H1 (cell line): ENCODE results near the gene CCAR1.
"Not testable (repeated sequence)": the region's sequence is repeated elsewhere in the genome, so short reads cannot be mapped to it uniquely, and the experiment has no call there.

Source experiments
- BACH1 ChIP-seq: IDR thresholded peaks from 2 replicates; pipeline ENCODE4 v1.6.1; 2012; ENCODE audit warnings: low read length, improper control_type of control experiment
- BRCA1 ChIP-seq: IDR thresholded peaks from 2 replicates; pipeline ENCODE4 v1.6.1; 2012; ENCODE audit warnings: low read depth, low read length, improper control_type of control experiment
- CEBPB ChIP-seq: IDR thresholded peaks from 2 replicates; pipeline ENCODE4 v1.6.1; 2012; ENCODE audit warnings: low read depth, low read length
- EP300 ChIP-seq, 2 experiments: IDR thresholded peaks; 1 replicate in 1 of 2; 2 replicates in 1 of 2; pipeline ENCODE4 v1.6.1; 2011 to 2012; ENCODE audit warnings: low read depth in 2 of 2, low read length in 2 of 2, mild to moderate bottlenecking in 2 of 2, borderline replicate concordance in 1 of 2, inconsistent platforms in 1 of 2, moderate library complexity in 1 of 2
- JUN ChIP-seq: IDR thresholded peaks from 2 replicates; pipeline ENCODE4 v1.6.1; 2011; ENCODE audit warnings: low read depth, mild to moderate bottlenecking, improper control_type of control experiment, low read length
- POLR2A ChIP-seq, 2 experiments: IDR thresholded peaks; 1 replicate in 1 of 2; 2 replicates in 1 of 2; pipeline ENCODE4 v1.6.1; 2011; ENCODE audit warnings: low read depth in 2 of 2, low read length in 2 of 2, mild to moderate bottlenecking in 2 of 2; ENCODE audit errors: control extremely low read depth in 1 of 2
- POLR2AphosphoS5 ChIP-seq: IDR thresholded peaks from 2 replicates; pipeline ENCODE4 v1.6.1; 2011; ENCODE audit warnings: low read depth, low read length
- RAD21 ChIP-seq, 2 experiments: IDR thresholded peaks in 1 of 2; conservative IDR thresholded peaks in 1 of 2; 2 replicates each; pipeline ENCODE4 v1.6.1; 2011; ENCODE audit warnings: low read depth in 2 of 2, low read length in 2 of 2, improper control_type of control experiment in 1 of 2, inconsistent platforms in 1 of 2, mild to moderate bottlenecking in 1 of 2, moderate library complexity in 1 of 2
- RXRA ChIP-seq: IDR thresholded peaks from 2 replicates; pipeline ENCODE4 v1.6.1; 2011; ENCODE audit warnings: low read depth, mild to moderate bottlenecking, low read length, moderate library complexity; ENCODE audit not compliant: insufficient read depth
- SIX5 ChIP-seq: IDR thresholded peaks from 2 replicates; pipeline ENCODE4 v1.6.1; 2011; ENCODE audit warnings: mild to moderate bottlenecking, low read depth, low read length
- TAF1 ChIP-seq: IDR thresholded peaks from 2 replicates; pipeline ENCODE4 v1.6.1; 2011; ENCODE audit warnings: mild to moderate bottlenecking, low read depth, low read length
- TAF7 ChIP-seq: optimal IDR thresholded peaks from 2 replicates; pipeline ENCODE3; 2011; ENCODE audit warnings: low read depth, mild to moderate bottlenecking, inconsistent platforms, low read length, moderate library complexity, borderline replicate concordance
- ZNF274 ChIP-seq: IDR thresholded peaks from 2 replicates; pipeline ENCODE4 v1.7.0; 2012; ENCODE audit warnings: low read length, borderline replicate concordance; ENCODE audit errors: extremely low read depth
- TF ChIP-seq, protein P1 (sequence below), 3 experiments: IDR thresholded peaks; 1 replicate in 2 of 3; 2 replicates in 1 of 3; pipeline versions ENCODE4 v1.5.1 to v1.6.1; 2011; ENCODE audit warnings: low read length in 3 of 3, mild to moderate bottlenecking in 3 of 3, inconsistent platforms in 2 of 3, low read depth in 1 of 3, moderate library complexity in 1 of 3; ENCODE audit not compliant: insufficient read depth in 1 of 3; ENCODE audit errors: control extremely low read depth in 1 of 3

DNA sequence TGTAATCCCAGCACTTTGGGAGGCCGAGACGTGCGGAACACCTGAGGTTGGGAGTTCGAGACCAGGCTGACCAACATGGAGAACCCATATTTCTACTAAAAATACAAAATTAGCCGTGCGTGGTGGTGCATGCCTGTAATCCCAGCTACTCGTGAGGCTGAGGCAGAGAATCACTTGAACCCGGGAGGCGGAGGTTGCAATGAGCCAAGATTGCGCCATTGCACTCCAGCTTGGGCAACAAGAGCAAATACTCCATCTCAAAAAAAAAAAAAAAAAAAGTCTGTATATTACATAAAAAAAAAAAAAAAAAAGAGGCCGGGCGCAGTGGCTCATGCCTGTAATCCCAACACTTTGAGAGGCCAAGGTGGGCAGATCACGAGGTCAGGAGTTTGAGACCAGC, 8.0 kb upstream of the CCAR1 start:
- TF ChIP-seq TAF1; SIX5; BRCA1; POLR2A (IDR thresholded peaks at IDR 0.05; ENCODE audit: control extremely low read depth in 1 of 2, low read depth in 2 of 2, low read length in 2 of 2); RAD21 (IDR thresholded peaks at IDR 0.05 in 1 of 2, conservative IDR thresholded peaks at IDR 0.05 in 1 of 2; ENCODE audit: low read depth in 2 of 2, low read length in 2 of 2); TAF7; CEBPB; EP300 (IDR thresholded peaks at IDR 0.05; ENCODE audit: borderline replicate concordance in 1 of 2, low read depth in 2 of 2, low read length in 2 of 2); JUN; ZNF274; BACH1; POLR2AphosphoS5; RXRA: not testable (repeated sequence)
- TF ChIP-seq, protein P1, sequence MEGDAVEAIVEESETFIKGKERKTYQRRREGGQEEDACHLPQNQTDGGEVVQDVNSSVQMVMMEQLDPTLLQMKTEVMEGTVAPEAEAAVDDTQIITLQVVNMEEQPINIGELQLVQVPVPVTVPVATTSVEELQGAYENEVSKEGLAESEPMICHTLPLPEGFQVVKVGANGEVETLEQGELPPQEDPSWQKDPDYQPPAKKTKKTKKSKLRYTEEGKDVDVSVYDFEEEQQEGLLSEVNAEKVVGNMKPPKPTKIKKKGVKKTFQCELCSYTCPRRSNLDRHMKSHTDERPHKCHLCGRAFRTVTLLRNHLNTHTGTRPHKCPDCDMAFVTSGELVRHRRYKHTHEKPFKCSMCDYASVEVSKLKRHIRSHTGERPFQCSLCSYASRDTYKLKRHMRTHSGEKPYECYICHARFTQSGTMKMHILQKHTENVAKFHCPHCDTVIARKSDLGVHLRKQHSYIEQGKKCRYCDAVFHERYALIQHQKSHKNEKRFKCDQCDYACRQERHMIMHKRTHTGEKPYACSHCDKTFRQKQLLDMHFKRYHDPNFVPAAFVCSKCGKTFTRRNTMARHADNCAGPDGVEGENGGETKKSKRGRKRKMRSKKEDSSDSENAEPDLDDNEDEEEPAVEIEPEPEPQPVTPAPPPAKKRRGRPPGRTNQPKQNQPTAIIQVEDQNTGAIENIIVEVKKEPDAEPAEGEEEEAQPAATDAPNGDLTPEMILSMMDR (IDR thresholded peaks at IDR 0.05; ENCODE audit: control extremely low read depth in 1 of 3, insufficient read depth in 1 of 3, low read depth in 1 of 3, low read length in 3 of 3): not testable (repeated sequence)
